NCI-H345 treated with DMSO at 0.1 percent for 48 hours (cell line): ENCODE measurements around the gene GFRA4.
A peak's percentile ranks its signal among the peaks of the same experiment; 100 is the strongest.

Experiments
- DNase-seq: peaks from one replicate; lab custom pipeline; 2025; ENCODE audit not compliant: unreplicated experiment; lab: John Stamatoyannopoulos, UW

The GFRA4 gene

DNA sequence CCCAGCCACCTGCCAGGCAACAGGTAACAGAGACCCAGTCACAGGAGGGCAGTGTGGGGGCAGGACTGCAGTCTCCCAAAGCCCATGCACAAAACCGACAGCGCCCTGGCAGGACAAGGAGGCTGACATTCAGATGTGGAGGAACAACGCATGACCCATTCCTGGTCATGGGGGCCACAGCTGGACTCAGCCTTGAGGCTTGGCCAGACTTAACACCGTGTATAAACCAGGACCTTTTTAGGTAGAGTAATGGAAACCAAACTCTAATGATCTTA is 8.1 kb downstream of the GFRA4 start:
- no peak for DNase-seq

DNA sequence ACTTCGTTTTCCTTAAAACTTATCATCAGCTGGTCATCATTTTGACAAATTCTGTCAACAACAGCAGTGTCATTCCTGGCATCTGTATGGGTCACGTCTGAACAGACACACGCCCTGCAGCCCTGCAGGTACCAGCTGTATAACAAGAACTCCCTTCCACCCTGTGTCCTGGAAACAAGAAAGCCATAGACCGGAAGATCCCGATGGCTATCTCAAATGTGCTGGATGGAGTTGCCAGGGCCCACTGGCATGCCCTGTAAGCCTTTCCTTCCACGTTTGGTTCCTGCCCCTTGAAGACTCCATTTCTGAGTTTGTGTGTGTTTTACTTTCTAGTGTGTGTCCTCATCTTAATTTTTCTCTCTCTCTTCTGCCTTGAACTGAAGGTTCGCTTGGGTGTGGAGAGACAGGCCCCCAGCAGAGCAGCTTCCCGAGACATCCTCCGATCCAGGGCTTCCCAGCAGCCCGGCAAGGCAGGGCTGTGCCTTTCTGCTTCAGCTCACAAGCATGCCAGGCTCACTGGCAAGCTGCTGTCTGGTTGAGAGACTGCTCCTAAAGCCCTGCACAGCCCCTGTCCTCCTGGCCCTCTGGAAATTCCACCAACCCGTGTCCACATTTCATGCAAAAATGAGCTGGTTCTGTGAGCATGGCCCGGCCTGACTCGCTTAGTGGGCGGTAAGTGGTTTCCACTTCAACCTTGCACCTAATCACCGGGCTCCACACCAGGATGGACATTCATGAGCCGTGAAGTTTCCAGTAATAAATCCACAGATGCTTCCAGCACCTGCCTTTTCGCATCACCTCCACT is 8.7 kb downstream of the GFRA4 start:
- no peak for DNase-seq

DNA sequence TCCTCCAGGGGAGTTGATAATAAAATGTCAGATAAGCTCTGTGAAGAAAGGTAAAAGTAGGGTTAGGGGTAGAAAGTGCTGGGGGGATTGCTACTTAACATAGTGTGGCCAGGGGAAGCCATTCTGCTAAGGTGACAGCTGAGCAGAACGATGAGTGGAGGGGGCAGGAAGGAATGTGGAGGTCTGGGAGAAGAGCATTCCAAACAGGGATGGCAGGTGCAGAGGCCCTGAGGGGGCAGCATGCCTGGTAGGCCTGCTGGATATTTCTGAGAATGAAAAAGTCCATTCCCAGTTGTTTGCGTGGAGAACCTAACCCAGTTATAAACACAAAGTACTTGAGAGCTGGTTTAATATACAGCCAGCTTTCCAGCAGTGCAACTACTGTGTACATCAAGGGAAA is 9.3 kb downstream of the GFRA4 start:
- DNase-seq, result no peak

DNA sequence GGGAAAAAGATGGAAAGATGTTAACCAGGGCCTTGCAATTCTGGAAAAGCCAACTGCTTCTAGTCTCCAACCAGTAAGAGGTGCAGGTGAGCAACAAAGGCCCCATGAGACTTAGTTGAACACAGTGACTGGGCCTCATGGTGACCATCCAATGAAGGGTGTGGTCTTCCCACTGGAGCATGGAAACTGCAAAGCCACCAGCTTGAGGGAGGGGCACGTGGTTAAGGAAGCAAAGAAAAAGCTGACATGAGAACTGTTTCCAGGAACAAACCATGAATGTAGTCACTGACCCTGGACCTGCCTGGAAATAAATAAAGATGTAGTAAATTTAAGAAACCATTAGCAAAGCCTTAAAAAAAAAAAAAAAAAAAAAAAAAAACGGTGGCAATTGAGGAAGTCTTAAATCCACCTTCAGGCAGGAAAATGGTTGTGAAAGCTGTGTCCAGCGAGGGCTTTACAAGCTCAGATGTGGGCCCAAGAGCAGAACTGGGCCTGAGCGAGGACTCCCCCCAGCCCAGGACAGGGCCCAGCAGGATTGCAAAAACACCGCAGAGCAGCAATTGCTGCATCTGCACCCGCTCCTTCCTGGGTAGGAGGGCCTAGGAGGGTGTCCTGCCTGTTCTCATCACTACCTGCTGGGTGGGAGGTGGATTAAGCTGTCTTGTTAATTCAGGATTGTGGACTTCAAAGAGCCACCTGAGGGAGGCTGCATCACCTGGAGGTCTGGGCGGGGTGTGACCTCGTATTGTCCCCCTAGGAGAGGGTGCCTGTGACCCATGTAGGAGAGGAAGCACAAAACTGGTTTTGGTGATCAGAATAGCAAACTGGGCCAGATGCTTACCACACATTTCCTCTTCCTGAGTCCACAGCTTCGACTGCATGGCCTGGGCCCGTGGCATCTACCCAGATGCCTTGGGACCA is 10.3 kb downstream of the GFRA4 start:
- no peak for DNase-seq

DNA sequence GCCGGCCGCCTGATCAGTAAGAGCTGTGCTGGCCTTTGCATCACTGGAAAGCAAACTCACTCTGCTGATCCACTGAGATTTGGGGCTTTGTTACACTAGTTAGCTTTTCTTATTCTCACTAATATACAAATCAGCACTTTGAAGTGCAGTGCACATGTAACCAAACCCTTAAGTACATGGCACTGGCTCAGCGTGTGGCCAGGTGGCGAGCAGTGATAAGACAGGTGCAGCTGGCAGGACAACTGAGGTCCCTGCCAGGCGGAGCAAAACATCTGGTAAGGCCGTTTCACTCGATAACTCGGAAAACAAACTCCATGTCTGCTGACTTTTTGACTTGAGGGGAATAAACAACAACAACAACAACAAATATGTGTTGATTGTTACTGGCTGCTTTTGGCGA is 11.0 kb downstream of the GFRA4 start:
- peak; percentile 31 for DNase-seq

DNA sequence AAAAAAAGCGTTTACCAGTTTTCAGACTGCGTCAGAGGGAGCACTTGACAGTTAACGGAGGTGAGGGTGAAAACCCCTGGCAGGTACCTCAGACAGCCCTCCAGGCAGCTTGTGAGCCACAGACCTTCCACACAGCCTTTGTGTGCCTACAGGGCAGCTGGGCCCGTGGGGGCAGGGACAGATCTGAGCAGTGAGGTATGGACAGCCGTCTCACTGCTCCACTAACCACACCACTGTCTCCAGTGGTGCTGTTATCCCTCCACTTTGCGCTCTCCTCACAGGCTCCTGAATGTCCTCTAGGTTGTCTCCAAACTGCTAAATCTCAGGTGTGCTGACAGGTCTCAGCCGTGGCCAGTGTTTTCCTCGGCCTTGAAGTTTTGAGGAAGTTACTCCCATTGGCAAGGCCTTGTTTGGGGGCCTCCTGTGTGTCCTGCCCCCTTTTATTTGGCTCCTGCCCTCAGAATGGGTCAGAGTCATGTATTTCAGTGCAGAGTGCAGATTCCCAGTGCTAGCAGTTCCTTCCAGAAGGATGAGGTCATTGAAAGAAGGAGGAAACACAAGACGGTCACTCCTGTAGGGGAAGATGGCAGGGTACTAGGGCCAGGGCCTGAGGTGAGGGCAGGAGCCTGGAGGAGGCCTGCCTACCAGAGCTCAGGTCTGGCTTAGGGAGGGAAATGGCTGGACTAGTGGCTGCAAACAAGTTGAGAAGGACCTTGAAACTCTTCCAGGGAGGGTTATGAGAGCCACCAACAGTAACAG is 11.8 kb downstream of the GFRA4 start:
- DNase-seq, result no peak

DNA sequence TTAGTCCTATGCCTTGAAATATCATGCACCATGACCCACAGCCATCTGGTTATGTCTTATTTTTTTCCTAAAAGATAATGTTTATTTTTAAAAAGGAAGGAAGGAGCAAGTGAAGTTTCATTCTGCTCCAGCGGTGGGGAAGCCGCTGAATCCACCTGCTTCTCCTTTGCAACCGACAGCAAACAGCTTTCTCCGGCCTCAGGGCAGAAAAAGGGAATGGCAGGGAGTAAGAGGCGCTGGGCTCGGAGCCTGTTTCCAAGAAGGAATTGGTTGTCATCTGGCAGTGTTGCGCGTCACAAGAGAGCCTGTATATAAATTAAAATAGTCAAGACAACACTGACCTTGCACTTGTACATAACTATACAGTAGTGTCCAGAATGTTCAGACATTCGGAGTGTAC is 14.2 kb downstream of the GFRA4 start:
- no peak for DNase-seq

DNA sequence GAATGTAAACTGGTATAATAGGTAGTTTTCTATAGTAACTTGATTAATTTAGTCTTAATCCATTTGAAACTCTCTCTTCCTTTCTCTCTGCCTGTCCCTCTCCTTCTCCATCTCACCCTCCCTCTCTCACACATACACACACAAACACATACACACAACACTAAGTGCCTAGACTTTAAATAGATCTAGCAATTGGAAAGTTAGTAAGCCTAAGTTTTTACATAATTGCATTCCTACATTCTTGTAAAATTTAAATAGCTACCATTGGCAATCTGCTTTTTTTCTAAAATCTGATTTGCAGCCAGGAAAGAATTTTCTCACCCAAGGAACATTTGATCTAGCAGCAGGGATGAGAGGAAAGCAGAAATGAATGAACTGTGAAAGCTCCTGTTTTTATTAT is 15.7 kb downstream of the GFRA4 start:
- DNase-seq, result no peak

DNA sequence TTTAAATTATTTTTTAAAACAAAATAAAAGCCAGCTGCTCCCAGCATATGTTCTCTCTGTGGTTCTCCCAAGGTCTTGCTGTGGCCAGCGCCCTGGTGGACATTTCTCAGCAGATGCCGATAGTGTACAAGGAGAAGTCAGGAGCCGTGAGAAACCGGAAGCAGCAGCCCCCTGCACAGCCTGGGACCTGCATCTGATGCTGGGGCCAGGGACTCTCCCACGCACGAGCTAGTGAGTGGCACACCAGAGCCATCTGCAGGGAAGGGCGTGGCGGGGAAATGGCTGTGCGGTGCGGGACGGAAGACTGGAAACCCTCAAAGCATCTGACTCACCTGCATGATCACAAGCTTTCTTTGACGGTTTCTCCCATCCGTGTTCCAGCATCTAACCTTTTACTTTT is 16.5 kb downstream of the GFRA4 start:
- no peak for DNase-seq

DNA sequence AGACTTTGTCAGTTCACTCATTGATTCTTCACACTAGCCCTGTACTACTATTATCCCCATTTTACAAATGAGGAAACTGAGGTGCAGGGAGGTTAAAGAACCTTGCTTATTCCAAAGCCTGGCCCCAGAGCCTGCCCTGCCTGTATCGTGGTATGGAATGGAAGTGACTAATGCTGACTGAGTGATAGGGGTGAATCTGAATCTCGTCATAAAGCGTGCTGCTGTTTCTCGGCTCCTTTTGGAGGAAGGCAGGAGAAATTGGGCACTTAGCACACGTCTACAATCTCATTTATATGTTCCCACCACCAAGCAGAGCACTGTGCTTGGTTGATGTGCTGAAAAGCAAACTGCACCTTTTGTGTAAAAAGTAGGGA is 17.1 kb downstream of the GFRA4 start:
- DNase-seq, result no peak

DNA sequence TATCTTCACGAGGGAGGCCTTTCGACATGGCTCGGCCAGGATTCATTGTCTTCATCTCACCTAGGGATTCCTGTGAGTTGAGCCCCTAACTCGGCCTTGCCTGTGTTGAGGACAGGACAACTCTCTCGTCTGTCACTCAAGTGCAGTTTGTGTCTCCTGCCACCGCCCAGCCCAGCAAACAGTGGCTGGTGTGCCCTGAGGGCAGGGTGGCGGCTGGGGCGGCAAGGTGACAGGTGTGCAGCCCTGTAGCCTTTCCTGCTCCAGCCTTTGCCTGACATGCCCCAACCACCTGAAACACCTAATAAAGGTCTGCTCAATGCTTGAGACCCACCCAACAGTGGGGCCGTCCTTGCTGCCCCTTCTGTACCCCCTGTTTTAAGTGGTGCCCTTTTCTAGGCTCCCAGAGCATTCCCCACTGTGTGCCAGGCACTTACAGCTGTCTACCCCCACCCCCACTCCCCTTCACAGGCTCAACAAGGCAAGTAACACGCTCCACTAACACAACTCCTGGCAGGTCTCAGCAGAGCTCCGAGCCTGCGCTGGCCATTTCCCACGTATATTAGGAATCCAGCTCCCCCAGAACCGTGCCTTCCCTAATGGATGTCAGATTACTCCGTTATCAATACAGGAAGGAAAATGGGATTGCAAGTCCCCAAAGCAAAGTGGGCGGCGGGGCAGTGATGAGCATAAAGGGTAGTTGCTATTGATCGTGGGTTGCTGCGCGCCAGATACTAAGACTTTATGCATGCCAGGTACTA is 17.7 kb downstream of the GFRA4 start:
- no peak for DNase-seq

DNA sequence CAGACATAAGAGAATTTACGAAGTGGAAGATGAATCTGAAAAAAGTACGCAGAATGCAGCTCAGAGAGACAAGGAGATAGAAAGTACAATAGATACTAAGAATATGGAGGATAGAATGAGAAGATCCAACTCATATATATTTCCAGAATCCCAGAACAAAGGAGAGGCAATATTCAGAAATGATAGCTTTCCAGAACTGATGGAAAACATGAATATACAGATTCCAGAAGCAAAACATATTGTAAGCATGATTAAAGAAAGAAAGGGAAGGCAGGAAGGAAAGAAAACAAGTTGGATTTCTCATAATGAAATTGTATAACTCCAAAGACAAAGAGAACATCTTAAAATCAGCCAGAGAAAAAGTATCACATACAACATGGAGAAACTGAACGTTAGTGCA is 22.9 kb downstream of the GFRA4 start:
- DNase-seq, result no peak

DNA sequence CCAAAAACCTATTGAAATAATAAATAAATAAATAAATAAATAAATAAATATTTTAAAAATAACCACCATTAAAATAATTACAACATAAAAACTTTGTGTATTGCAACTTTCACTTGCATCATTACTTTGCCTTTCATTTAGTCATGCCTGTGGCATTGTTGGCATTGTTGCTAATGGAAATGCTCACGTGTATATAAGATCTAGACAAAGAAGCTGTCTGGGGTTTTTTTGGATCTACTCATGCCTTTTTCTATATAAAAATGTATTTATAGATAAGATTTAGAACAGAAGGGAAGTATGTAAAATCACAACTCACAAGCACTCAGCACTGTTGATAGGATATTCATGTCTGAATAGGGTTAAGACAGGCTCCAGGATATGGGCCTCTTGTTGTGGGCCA is 27.9 kb downstream of the GFRA4 start:
- DNase-seq, result no peak

DNA sequence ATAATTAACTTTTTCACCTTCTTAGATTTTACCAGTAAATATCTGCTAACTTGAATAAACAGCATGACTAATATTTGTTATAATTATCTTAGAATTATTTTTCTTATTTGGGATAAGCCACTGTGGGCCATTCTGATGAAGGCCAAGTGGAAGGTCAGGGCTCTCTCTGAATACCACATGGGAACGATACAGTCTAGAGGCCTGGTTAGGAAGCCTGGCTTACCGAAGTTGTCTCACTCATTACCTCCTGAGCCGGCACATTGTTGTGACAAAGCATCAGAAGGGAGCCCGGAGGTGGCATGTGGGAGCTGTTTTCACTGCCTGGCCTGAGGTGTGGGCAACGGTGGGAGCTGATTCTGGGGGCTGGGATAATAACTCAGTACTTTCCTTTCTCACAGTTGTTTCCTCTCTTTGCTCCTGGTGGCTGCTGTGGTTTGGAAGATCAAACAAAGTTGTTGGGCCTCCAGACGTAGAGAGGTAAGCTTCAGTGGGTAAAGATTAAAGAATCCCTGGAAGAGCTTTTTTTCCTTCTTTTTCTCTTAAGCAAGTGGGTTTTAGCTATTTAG is 29.2 kb downstream of the GFRA4 start:
- DNase-seq, result no peak

DNA sequence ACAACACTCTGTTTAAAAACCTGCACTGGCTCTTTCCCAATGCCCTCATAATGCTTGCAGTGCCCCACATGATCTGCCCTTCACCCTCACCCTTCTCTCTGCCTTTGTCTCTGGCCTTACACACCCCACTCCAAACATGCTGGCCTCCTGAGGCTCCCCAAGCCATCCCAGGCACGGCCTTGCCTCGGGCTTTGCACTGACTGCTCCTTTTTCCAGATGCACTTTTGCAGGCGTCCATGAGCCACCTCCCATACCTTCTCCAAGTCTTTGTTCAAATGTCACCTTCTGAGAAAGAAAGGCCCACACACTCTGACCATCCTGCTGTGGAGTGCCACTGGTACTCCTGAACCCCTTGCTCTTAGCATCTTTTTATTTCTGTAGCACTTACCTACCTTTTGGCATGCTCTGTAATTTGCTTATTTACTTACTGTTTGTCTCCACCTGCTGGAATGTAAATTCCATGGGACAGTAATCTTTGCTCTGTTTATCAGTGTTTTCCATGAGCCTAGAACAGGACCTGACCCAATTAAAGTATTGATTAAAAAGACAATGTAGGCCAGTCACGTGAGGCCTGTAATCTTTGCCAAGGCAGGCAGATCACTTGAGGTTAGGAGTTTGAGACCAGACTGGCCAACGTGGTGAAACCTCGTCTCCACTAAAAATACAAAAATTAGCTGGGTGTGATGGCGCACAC is 30.7 kb downstream of the GFRA4 start:
- no peak for DNase-seq

DNA sequence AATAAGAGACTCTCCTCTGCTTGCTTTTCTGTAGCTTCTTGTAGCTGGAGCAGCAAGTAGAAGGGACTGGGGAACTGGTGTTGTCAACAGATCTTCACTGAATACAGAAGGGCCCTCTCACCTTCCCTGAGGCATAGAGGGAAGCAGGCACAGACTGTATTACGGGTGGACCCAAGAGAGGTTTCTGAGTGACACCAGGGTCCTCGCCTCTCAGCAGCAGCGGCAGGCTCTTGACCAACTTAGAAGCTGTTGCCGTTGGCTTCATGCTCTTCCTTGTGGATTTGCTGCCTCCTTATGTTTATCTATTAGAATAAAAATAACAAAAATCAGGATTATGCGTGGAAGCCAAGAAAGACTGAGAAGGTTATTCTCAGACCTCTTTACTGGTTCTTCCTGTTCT is 31.7 kb downstream of the GFRA4 start:
- no peak for DNase-seq

DNA sequence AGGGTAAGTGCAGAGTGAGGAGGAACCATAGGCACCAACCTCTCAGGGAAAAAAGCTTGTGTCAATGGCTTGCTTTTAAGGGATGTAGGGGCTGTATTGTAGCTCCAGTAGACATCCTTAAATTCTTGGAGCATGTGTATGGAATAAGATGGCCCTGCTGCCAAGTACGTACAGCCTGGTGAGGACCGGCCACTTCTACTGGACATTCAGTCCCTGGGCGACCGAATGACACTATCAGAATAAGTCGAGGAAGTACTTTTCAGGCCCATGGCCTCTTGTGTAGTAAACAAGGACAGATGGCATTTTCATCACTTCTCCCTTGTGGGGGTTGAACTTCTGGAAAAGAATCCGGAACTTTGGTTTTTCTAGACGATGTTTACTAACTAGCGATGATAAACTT is 32.8 kb downstream of the GFRA4 start:
- no peak for DNase-seq

DNA sequence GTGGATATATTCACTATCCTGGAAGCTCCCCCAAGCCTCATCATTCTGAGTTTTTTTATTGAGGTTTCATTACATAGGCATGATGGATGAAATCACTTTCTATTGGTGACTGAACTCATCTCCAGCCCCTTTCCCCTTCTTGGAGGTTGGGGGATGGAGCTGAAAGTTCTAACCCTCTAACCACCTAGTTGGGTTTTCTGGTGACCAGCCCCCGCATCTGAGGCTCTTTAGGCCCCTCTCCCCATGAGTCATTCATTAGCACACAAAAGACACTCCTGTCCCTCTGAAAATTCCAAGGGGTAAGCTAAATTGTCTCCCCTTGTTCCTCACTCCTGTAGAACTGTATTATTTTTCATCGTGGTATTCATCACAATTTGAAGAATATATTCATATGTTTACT is 33.3 kb downstream of the GFRA4 start:
- DNase-seq, result no peak

DNA sequence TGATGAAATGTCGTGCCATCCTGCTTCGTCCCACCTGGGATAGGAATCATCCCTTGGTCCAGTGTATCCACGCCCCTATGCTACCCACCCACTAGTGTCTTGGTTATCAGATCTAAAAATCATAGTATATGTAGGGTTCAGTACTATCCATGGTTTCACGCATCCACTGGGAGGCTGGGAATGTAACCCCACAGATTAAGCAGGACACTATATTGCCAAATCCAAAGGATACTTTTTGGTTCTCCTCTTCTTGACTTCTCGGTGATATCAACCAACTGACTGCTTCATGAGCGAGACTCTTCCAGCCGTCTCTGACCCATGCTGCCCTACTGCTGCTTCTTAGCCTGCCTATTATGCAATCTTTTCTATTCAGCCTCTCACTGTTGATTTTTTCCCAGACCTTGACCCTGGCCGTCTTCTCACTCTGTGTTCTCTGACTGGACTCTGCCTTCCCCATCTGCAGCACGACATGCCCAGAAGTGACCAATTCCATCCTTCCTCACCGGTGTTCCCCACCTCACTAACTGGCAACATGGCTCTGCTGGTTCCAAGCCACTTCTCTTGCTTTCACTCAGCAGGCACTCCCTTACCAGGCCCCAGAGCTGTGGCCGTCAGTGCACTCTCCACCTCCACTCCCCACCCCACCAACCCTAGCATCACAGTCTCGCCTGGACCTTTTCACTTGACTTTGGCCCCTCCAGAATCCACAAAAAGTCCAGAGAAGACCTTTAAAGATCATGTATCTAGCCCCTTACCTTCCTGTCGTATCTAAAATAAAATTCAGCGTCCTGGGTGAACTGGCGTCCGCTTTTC is 34.5 kb downstream of the GFRA4 start:
- no peak for DNase-seq
